Measurements from ENCODE around the gene TMPRSS2.
A peak's percentile ranks its signal among the peaks of the same experiment; 100 is the strongest.

TMPRSS2 gene

GRCh38 chr21:41479686-41480085, 28.3 kb downstream of the TMPRSS2 start:
- DNase-seq, result no peak

- no peak for DNase-seq
Observed at GRCh38 chr21:41478319-41479177, 29.4 kb downstream of the TMPRSS2 start.

- no peak for DNase-seq
Observed at GRCh38 chr21:41477641-41478318, 30.2 kb downstream of the TMPRSS2 start.

- no peak for DNase-seq
Observed at GRCh38 chr21:41475714-41476420, 32.1 kb downstream of the TMPRSS2 start.

- no peak for DNase-seq
Observed at GRCh38 chr21:41472753-41473548, 35.0 kb downstream of the TMPRSS2 start.

- no peak for DNase-seq
Observed at GRCh38 chr21:41470054-41470453, 37.9 kb downstream of the TMPRSS2 start.

GRCh38 chr21:41466024-41466820, 41.7 kb downstream of the TMPRSS2 start:
- no peak for DNase-seq

GRCh38 chr21:41465176-41465781, 42.7 kb downstream of the TMPRSS2 start:
- no peak for DNase-seq

GRCh38 chr21:41460578-41461527, 47.1 kb downstream of the TMPRSS2 start:
- DNase-seq, result peak; percentile 17

GRCh38 chr21:41459884-41460534, 47.9 kb downstream of the TMPRSS2 start:
- no peak for DNase-seq

- DNase-seq, result no peak
Observed at GRCh38 chr21:41458559-41458958, 49.4 kb downstream of the TMPRSS2 start.

- no peak for DNase-seq
Observed at GRCh38 chr21:41458121-41458520, 49.8 kb downstream of the TMPRSS2 start.

- no peak for DNase-seq
Observed at GRCh38 chr21:41453761-41454160, 54.2 kb downstream of the TMPRSS2 start.

GRCh38 chr21:41453198-41453597, 54.8 kb downstream of the TMPRSS2 start:
- DNase-seq, result no peak

- DNase-seq, result no peak
Observed at GRCh38 chr21:41451753-41452676, 55.9 kb downstream of the TMPRSS2 start.

GRCh38 chr21:41449613-41450012, 58.3 kb downstream of the TMPRSS2 start:
- no peak for DNase-seq

- no peak for DNase-seq
Observed at GRCh38 chr21:41447356-41447755, 60.6 kb downstream of the TMPRSS2 start.

- no peak for DNase-seq
Observed at GRCh38 chr21:41446586-41446985, 61.4 kb downstream of the TMPRSS2 start.

GRCh38 chr21:41445465-41445862, 62.5 kb downstream of the TMPRSS2 start:
- DNase-seq, result no peak
